Parathyroid adenoma (tissue), 2 donors: ENCODE data around the gene CPSF7.
"Not testable (repeated sequence)": the region's sequence is repeated elsewhere in the genome, so short reads cannot be mapped to it uniquely, and the experiment has no call there.

Source experiments
- H2AFZ ChIP-seq: fragments of 300-600 bp; sonication (generic); one replicate; pipeline ENCODE4 v1.7.0; 2017; ENCODE audit warnings: antibody characterized with exemption, mild to moderate bottlenecking
- H3K27ac ChIP-seq: fragments of 300-600 bp; sonication (generic); one replicate; pipeline ENCODE4 v1.7.0; 2017
- H3K27me3 ChIP-seq: fragments of 300-600 bp; sonication (generic); one replicate; pipeline ENCODE4 v1.7.0; 2017; ENCODE audit warnings: low read length; ENCODE audit not compliant: control insufficient read depth, insufficient read depth
- H3K36me3 ChIP-seq: fragments of 300-600 bp; sonication (generic); one replicate; pipeline ENCODE4 v1.7.0; 2017; ENCODE audit warnings: low read length; ENCODE audit not compliant: control insufficient read depth, insufficient read depth
- H3K4me1 ChIP-seq: fragments of 300-600 bp; sonication (generic); one replicate; pipeline ENCODE4 v1.7.0; 2017; ENCODE audit warnings: control low read depth
- H3K4me2 ChIP-seq: fragments of 300-600 bp; sonication (generic); one replicate; pipeline ENCODE4 v1.7.0; 2017; ENCODE audit warnings: low read length
- H3K4me3 ChIP-seq: fragments of 300-600 bp; sonication (generic); one replicate; pipeline ENCODE4 v1.7.0; 2017; ENCODE audit warnings: low read depth, low read length
- H3K79me2 ChIP-seq: fragments of 300-600 bp; sonication (generic); one replicate; pipeline ENCODE4 v1.7.0; 2017; ENCODE audit warnings: control low read depth
- H3K9ac ChIP-seq: fragments of 300-600 bp; sonication (generic); one replicate; pipeline ENCODE4 v1.7.0; 2017; ENCODE audit warnings: mild to moderate bottlenecking
- H3K9me3 ChIP-seq: fragments of 300-600 bp; sonication (generic); one replicate; pipeline ENCODE4 v1.7.0; 2017; ENCODE audit warnings: low read length; ENCODE audit not compliant: control insufficient read depth
- TF ChIP-seq, protein P1 (sequence below): fragments of 300-600 bp; sonication (generic); IDR thresholded peaks from one replicate; pipeline ENCODE4 v1.7.0; 2017; ENCODE audit warnings: antibody characterized with exemption, mild to moderate bottlenecking
- donor health status: primary hyperparathyroidism.

The CPSF7 gene

DNA sequence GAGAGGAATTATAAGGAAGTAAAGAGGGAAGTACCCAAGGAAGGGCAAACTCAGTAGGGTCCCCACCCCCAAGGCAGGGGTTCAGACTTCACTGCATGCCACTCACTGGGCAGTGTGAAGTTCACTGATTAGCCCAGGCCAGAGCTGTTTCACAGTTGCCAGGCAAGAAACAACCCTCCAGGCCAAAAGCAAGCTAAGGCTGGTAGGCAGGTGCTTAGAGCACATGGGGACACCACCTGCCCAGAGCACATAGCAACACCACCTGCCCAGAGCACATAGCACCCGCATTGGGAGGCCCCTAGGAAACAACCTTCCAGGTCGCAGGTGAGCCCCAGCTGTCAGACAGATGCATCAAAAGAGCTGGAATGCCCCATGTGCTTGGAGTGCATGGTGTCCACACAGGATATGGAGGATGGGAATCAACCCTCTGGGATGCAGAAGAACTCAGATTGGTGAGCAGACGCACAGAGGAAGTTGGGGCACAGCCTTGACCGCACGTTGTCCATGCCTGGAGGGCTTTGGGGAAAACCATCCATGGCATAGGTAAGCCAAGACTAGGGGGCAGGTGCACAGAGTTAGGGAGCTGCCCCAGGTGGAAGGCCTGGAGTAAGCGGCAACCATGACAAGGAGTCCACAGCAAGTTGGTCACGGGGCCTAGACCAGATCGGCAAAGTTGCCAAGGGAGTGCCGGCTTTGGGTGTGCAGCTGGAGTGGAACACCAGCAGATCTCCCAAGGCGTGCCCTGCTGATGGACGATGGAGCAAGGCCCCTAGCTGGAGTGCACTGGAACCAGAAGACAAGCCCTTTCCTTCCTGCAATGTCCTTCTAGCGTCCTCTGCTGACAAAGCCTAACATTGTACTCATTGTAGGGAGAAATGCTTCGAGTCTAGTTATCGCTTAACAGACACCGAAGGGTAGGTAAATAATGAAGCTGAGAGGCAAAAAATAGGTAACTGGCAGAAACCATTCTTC, 45.2 kb downstream of the CPSF7 start:
- Histone ChIP-seq H3K79me2 (no peaks in the 10 kb centered on the region), H3K4me2 (no peak overlapping the region), H3K9me3 (no peaks in the 10 kb centered on the region), H3K27me3 (no peaks in the 10 kb centered on the region), H3K36me3 (no peaks in the 10 kb centered on the region), H3K27ac (no peak overlapping the region), H3K9ac (no peak overlapping the region), H2AFZ (no peak overlapping the region), H3K4me1 (no peaks in the 10 kb centered on the region), H3K4me3 (no peak overlapping the region)
- TF ChIP-seq, protein P1, sequence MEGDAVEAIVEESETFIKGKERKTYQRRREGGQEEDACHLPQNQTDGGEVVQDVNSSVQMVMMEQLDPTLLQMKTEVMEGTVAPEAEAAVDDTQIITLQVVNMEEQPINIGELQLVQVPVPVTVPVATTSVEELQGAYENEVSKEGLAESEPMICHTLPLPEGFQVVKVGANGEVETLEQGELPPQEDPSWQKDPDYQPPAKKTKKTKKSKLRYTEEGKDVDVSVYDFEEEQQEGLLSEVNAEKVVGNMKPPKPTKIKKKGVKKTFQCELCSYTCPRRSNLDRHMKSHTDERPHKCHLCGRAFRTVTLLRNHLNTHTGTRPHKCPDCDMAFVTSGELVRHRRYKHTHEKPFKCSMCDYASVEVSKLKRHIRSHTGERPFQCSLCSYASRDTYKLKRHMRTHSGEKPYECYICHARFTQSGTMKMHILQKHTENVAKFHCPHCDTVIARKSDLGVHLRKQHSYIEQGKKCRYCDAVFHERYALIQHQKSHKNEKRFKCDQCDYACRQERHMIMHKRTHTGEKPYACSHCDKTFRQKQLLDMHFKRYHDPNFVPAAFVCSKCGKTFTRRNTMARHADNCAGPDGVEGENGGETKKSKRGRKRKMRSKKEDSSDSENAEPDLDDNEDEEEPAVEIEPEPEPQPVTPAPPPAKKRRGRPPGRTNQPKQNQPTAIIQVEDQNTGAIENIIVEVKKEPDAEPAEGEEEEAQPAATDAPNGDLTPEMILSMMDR: no peak

DNA sequence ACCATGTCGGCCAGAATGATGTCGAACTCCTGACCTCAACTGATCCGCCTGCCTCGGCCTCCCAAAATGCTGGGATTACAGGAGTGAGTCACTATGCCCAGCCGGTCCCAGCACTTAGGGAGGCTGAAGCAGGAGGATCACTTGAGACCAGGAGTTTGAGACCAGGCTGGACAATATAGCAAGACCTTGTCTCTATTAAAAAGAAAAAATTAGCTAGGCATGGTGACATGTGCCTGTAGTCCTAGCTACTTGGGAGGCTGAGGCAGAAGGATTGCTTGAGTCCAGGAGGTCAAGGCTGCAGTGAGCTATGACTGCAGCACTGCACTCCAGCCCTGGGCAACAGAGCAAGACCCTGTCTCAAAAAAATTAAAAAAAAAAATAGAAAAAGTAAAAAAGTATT, 45.9 kb downstream of the CPSF7 start:
- H3K27me3 ChIP-seq, H3K9me3 ChIP-seq, H3K9ac ChIP-seq, H3K4me1 ChIP-seq, H3K4me2 ChIP-seq, H3K36me3 ChIP-seq, H3K27ac ChIP-seq, H2AFZ ChIP-seq, H3K4me3 ChIP-seq, H3K79me2 ChIP-seq: not testable (repeated sequence)

DNA sequence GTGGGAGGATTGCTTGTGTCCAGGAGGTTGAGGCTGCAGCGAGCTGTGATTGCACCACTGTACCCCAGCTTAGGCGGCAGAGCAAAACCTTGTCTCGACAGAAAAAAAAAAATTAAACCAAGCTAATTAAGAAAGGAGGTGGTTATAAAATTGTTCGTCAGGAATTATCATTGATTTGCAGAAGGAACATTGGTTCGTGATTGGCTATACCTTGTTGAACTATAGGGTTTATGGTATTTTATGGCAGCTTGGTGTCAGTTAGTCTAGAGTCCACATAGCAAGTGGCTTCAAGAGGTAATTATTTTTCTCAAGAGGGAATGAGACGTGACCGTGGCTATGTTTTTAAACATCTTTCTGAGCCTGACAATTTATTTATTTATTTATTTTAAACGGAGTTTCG, 48.9 kb downstream of the CPSF7 start:
- no peaks in the 10 kb centered on the region for H3K27me3 ChIP-seq
- no peaks in the 10 kb centered on the region for H3K79me2 ChIP-seq
- TF ChIP-seq, protein P1: no peak
- no peak overlapping the region for H3K4me3 ChIP-seq
- no peaks in the 10 kb centered on the region for H3K9me3 ChIP-seq
- no peaks in the 10 kb centered on the region for H3K4me1 ChIP-seq
- no peak overlapping the region for H3K9ac ChIP-seq
- no peaks in the 10 kb centered on the region for H3K36me3 ChIP-seq
- no peak overlapping the region for H3K27ac ChIP-seq
- no peak overlapping the region for H3K4me2 ChIP-seq
- no peak overlapping the region for H2AFZ ChIP-seq

DNA sequence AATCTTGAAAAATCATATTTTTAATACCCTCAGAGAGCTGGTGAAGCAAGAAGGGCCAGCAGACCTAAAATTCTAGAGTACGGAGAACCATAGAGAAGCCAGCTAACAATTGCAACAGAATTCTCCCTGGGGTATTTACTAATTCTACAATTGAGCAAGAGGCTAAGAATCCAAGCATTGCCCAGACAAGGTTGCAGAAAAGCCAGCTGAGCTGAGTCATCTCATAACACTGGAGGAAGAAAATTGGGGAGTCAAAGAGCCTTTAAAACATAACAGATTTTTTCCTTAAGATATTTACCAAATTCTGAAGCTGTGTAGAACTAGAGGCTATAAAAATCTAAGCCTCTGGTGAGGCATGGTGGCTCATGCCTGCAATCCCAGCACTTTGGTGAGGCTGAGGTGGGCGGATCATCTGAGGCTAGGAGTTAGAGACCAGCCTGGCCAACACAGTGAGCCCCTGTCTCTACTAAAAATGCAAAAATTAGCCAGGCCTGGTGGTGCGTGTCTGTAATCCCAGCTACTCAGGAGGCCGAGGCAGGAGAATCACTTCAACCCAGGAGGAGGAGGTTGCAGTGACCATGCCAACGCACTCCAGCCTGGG, 51.0 kb downstream of the CPSF7 start:
- Histone ChIP-seq H2AFZ (no peak overlapping the region), H3K4me2 (no peak overlapping the region), H3K4me3 (no peak overlapping the region), H3K4me1 (no peaks in the 10 kb centered on the region), H3K79me2 (no peaks in the 10 kb centered on the region), H3K27me3 (no peaks in the 10 kb centered on the region), H3K27ac (no peak overlapping the region), H3K9ac (no peak overlapping the region), H3K9me3 (no peaks in the 10 kb centered on the region), H3K36me3 (no peaks in the 10 kb centered on the region)
- TF ChIP-seq, protein P1: no peak

DNA sequence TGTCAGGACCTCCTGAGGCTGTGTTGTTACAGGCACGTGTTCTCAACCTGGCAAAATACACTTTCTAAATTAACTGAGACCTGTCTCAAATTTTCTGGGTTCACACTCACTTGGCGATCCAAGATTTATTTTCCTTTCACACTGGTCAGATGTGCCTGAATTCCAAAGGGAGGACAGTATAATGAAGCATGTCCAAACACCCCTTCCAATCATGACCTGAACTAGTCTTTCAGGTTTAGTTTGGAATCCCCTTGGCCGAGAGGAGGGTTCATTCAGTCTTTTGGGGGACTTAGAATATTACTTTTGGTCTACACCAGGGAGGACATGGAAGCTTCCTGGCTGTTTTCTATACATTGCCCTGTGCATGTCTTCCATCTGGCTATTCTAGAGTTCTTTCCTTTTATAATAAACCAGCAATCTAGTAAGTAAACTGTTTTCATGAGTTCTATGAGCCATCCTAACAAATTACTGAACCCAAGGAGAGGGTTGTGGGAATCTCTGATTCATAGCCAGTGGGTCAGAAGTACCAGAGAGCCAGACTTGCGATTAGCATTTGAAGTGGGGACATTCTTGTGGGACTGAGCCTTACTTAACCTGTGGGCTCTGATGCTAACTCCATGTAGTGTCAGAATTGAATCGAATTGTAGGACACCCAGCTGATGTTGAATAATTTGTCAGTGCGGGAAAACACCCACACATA, 52.2 kb downstream of the CPSF7 start:
- H3K36me3 ChIP-seq: no peaks in the 10 kb centered on the region
- H3K4me3 ChIP-seq: no peak overlapping the region
- no peak overlapping the region for H2AFZ ChIP-seq
- no peak overlapping the region for H3K4me2 ChIP-seq
- TF ChIP-seq, protein P1: no peak
- no peaks in the 10 kb centered on the region for H3K4me1 ChIP-seq
- no peaks in the 10 kb centered on the region for H3K9me3 ChIP-seq
- H3K27ac ChIP-seq: no peak overlapping the region
- H3K27me3 ChIP-seq: no peaks in the 10 kb centered on the region
- no peak overlapping the region for H3K9ac ChIP-seq
- no peaks in the 10 kb centered on the region for H3K79me2 ChIP-seq
